ENCODE data around the gene NUP85.

NUP85 gene

DNA sequence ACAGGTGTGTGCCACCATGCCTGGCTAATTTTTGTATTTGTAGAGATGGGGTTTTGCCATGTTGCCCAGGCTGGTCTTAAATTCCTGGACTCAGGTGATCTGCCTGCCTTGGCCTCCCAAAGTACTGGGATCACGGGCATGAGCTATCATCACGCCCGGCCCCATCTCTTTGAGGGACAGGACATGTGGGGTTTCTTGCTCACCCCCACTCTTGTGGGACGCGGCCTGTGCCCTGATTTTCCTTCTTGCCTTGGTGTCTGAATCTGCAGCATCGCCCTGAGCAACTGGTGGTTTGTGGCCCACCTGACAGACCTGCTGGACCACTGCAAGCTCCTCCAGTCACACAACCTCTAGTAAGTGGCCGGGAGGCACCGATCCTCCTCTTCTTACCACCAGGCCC lies 25.6 kb downstream of the NUP85 start:
- peaks cover 6% of the 10 kb centered on the region for H3K36me3 Mint-ChIP-seq
- H3K9me3 Mint-ChIP-seq = no peaks in the 10 kb centered on the region
- H3K27ac Mint-ChIP-seq = peak overlapping the region; percentile 23

DNA sequence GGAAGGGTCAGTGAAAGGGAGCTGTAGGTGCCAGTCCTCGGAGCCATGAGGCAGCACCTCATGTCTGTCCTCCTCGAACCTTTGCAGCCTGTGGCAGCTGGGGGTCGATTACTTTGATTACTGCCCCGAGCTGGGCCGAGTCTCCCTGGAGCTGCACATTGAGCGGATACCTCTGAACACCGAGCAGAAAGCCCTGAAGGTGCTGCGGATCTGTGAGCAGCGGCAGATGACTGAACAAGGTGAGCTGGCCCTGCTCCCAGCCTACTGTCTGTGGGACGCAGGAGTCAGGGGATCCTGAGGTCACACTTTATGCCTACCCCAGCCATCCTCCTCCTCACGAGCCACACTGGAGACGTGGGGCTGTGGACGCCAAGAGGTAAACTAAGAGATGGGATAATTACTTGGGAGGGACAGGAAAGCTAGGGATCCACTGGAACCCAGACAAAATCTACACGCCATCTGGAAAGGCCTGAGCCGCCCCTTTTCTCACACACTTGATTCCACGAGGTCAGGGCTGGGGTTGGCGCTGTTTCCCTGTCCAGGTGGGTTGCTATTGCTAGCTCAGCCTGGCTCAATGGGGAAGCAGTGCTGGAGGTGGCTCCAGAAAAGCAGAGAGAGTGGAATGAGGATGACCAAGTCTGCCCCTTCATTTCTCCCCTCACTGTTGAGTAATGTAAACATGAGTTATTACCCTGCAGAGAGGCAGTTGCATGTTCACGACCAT lies 26.4 kb downstream of the NUP85 start:
- Mint-ChIP-seq H3K9me3 (no peaks in the 10 kb centered on the region), H3K4me1 (no peaks in the 10 kb centered on the region), H3K4me3 (no peak overlapping the region), H3K27ac (no peak overlapping the region), H3K36me3 (peaks cover 6% of the 10 kb centered on the region), H3K27me3 (no peaks in the 10 kb centered on the region)

More for the DNA sequence above, 25.6 kb downstream of the NUP85 start:
- no peaks in the 10 kb centered on the region for H3K4me1 Mint-ChIP-seq
- no peak overlapping the region for H3K4me3 Mint-ChIP-seq
- no peaks in the 10 kb centered on the region for H3K27me3 Mint-ChIP-seq

DNA sequence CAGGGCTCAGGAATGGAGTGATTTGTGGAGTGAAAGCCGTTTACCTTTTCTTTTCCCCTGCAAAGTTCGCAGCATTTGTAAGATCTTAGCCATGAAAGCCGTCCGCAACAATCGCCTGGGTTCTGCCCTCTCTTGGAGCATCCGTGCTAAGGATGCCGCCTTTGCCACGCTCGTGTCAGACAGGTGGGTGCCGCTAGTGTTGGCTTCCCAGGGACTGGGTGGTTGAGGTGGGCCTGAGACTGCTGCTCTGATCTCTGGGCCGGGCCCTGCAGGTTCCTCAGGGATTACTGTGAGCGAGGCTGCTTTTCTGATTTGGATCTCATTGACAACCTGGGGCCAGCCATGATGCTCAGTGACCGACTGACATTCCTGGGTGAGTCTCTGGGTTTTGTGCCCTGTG lies 27.3 kb downstream of the NUP85 start:
- Mint-ChIP-seq H3K27ac (no peak overlapping the region), H3K4me3 (no peak overlapping the region), H3K27me3 (no peaks in the 10 kb centered on the region), H3K9me3 (no peaks in the 10 kb centered on the region), H3K4me1 (no peaks in the 10 kb centered on the region), H3K36me3 (peaks cover 6% of the 10 kb centered on the region)

DNA sequence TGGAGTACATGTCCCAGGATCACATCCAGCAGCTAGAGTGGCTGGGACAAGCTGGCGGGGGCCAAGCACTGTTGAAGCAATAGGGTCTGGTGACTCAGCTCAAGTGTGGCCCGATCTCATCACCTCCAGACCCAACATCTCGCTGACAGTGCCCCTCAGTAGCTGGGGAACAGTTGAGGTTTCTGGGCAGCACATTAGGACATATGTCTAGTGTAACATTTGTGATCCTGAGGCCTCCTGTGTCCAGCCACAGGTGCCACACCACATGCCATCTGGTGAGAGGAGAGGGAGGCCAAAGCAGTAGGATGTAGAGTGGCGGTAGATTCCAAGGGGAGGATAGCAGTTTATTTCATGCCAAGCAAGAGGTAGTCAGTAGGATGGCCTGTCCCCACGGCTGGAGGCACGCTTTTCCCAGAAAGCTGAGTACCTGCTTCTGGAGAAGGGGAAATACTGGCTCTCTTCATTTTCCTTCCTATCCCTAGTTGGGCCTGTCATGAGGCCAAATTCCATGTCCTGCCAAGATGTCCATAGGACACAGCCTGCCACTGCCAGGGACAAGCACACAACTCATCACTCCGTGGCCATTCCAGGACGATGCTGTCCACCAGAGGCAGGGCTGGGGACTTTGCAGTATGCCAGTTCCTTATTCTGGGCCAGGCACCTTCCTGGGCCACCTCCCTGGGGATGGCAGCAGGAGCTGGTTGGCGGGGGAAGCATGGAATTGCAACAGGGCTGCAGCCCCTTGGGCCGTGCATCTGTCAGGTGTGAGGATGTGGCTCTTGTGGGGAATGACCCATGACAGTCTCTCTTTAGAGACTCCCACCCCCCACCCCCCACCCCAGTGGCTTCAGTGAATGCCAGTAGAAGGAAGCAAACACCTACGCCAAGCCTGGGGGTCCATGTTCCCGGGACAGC lies 31.9 kb downstream of the NUP85 start:
- H3K27ac Mint-ChIP-seq = peak overlapping the region; percentile 30
- no peaks in the 10 kb centered on the region for H3K9me3 Mint-ChIP-seq
- H3K36me3 Mint-ChIP-seq = peaks cover 8% of the 10 kb centered on the region
- no peaks in the 10 kb centered on the region for H3K27me3 Mint-ChIP-seq
- peaks cover 15% of the 10 kb centered on the region for H3K4me1 Mint-ChIP-seq
- H3K4me3 Mint-ChIP-seq = no peak overlapping the region

DNA sequence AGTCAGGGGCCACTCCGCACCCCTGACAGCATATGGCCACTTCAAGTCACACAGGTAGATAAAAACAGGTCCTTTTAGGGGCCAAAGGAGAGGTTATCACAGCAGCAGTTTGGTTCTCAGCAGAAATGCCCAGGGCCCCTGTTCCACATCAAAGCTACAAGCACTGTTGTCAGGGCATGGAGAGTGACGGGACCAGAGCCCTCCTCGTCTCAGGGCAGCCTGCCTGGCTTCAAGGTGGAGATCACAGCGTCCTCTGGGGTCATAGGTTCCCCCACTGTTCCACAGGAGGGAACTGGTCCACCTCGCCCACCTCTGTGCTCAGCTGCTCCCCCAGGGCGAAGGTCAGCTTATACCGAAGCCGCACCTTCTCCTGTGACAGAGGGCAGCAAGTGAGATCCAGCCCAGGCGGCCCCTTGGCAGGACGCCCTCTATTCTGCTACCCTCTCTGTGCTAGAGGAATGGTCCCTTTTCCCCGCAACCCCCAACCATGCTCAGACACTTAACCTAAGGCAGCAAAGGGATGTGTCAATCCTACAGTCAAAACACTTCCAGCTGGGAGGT lies 32.6 kb downstream of the NUP85 start:
- Mint-ChIP-seq H3K9me3 (no peaks in the 10 kb centered on the region), H3K27me3 (no peaks in the 10 kb centered on the region), H3K27ac (no peak overlapping the region), H3K4me1 (peaks cover 21% of the 10 kb centered on the region), H3K4me3 (no peak overlapping the region), H3K36me3 (peaks cover 8% of the 10 kb centered on the region)

DNA sequence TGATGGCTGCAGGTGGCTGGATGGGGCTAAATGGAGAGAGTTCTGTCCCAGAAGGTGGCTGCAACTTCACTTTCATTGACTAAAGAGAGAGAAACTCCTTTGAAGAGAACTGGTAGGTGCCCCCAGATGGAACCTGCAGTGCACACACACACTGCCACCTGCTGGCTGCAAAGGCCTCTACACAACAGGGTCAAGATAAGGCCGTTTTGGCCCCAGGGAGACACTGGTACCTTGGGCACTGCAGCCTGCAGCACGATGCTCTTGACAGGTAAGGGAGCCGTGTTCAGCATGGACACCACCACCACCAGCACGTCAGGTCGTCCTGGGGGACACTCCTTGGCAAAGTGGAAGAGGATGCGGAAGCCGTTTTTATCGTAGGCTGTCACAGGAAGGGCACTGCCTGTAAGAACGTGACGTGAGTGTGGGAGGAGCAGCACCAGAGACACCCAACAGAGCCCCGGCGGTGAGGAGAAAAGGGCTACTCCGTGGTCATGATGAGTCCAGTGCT lies 33.3 kb downstream of the NUP85 start:
- Mint-ChIP-seq H3K4me3 (peak overlapping the region; percentile 40), H3K27ac (peak overlapping the region; percentile 48)

DNA sequence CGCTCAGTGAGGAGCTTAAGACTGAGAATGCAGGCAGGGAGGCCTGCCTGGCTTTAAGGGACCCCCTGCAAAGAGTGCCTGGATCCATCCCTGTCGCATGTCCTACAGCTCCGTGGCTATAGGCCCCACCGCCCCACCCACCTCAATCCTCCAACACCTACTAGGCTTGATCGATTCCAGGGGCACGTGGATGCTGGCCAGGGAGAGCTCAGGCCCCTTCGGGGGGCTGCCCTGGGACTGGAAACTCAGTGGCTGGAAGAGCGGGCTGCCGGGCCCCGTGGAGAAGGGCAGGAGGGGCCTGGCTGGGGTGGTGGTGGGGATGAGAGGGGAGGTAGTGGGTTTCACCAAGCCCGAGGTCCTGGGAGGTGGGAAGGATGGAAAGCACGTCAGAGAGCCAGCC lies 33.7 kb downstream of the NUP85 start:
- peak overlapping the region; percentile 48 for H3K27ac Mint-ChIP-seq
- peaks cover 26% of the 10 kb centered on the region for H3K4me1 Mint-ChIP-seq
- no peaks in the 10 kb centered on the region for H3K27me3 Mint-ChIP-seq
- peaks cover 8% of the 10 kb centered on the region for H3K36me3 Mint-ChIP-seq
- no peaks in the 10 kb centered on the region for H3K9me3 Mint-ChIP-seq
- no peak overlapping the region for H3K4me3 Mint-ChIP-seq

More for the DNA sequence above, 33.3 kb downstream of the NUP85 start:
- H3K9me3 Mint-ChIP-seq = no peaks in the 10 kb centered on the region
- H3K27me3 Mint-ChIP-seq = no peaks in the 10 kb centered on the region
- peaks cover 26% of the 10 kb centered on the region for H3K4me1 Mint-ChIP-seq
- H3K36me3 Mint-ChIP-seq = peaks cover 8% of the 10 kb centered on the region

DNA sequence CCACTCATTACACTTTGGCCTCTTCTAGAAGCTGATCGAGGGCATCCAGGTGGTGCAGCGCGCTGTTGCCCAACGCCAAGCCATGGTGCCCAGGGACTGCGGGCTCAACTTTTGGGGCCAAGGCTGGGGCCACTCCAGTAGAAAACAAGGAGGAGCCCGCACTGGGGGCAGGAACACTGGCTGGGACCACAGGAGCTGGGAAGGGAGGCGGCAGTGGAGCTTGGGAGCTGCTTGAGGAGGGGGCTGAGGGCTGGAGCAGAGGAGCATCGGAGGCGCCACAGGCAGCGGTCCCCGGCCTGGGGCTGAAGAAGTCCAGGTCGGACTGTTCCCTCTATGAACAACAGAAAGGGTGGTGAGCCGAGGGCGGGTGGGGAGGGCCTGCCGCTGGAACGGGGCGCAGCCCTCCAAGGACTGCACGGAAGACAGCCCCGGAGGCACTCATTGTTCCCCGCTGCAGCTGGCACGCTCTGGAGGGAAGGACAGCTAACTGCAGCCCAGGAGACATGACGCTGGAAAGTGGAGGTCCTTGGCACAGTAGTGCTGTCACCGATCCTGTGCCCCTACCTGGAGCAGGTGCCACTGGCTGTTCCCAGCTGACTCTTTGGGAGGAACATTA lies 34.4 kb downstream of the NUP85 start:
- no peak overlapping the region for H3K4me3 Mint-ChIP-seq

DNA sequence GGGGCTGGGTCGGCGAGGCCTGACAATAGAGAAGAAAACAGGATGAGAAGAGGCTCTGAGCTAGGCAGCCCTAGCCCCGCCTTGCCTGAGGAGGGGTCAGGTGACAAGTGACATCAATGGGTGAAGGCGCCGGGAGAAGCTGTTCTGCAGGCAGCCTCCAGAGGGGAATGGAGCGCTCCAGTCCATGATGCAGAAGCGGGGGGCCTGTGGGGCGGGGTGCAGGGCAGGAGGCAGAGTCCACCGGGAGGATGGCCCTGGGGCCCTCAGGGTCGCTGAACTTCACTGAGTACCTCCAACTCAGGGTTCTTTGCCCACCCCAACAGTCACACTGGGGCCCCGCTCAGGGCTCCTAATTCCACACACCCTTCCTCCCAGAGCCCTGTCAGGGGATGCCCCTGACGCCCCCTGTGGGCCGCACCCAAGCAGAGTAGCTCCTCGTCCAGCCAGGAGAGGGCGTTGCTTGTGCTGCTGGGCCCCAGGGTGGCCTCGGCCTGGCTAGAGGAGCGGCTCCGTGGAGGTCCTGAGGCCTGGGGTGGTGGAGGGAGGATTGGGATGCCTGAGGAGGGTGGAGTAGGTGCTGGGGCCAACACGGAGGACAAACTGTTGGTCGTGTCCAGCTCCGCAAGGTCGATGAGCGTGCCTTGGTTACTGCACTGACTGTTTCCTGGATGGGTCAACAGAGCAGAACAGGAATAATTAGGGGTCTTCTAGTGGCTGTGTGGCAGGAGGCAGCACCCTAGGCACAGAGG lies 35.1 kb downstream of the NUP85 start:
- Mint-ChIP-seq H3K4me1 (peaks cover 31% of the 10 kb centered on the region), H3K27ac (no peak overlapping the region), H3K4me3 (no peak overlapping the region), H3K9me3 (no peaks in the 10 kb centered on the region), H3K27me3 (no peaks in the 10 kb centered on the region), H3K36me3 (peaks cover 10% of the 10 kb centered on the region)

More for the DNA sequence above, 34.4 kb downstream of the NUP85 start:
- Mint-ChIP-seq H3K27ac (no peak overlapping the region), H3K4me1 (peaks cover 31% of the 10 kb centered on the region), H3K36me3 (peaks cover 10% of the 10 kb centered on the region), H3K27me3 (no peaks in the 10 kb centered on the region), H3K9me3 (no peaks in the 10 kb centered on the region)

DNA sequence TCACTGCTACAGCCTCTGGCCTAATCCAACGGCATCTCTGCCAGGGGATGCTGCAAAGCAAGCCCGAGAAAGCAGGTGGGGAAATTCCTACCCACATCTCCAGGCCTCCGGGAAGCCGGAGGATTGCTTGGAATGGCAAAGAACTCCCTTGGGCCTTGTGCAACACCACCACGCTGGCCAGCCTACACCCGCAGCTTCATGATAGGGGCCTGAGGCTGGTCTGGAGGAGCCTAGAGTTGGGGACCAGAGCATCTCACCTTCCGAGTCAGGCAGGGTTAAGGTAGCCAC lies 35.6 kb downstream of the NUP85 start:
- Mint-ChIP-seq H3K27me3 (no peaks in the 10 kb centered on the region), H3K4me1 (peaks cover 31% of the 10 kb centered on the region), H3K9me3 (no peaks in the 10 kb centered on the region), H3K4me3 (no peak overlapping the region), H3K27ac (no peak overlapping the region), H3K36me3 (peaks cover 11% of the 10 kb centered on the region)

DNA sequence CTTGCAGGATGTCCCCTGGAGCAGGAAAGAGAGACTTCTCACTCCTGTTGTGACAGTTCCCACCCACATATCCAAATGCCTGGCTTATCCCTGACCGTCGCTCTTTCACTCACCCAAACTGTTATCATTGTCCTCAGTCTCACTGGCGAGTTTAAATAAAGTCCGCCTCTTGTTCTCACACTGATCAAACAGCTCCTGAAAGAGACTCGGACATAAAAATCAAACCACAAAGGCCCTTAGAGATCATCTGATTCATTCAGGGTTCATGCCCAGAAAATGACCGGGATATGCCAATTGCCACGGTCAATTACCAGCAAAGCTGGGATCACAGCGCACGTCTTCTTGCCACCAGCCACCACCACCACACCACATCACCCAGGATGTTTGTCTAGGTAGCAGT lies 36.0 kb downstream of the NUP85 start:
- peaks cover 31% of the 10 kb centered on the region for H3K4me1 Mint-ChIP-seq
- no peak overlapping the region for H3K4me3 Mint-ChIP-seq
- no peaks in the 10 kb centered on the region for H3K9me3 Mint-ChIP-seq
- no peak overlapping the region for H3K27ac Mint-ChIP-seq
- peaks cover 11% of the 10 kb centered on the region for H3K36me3 Mint-ChIP-seq
- H3K27me3 Mint-ChIP-seq = no peaks in the 10 kb centered on the region

DNA sequence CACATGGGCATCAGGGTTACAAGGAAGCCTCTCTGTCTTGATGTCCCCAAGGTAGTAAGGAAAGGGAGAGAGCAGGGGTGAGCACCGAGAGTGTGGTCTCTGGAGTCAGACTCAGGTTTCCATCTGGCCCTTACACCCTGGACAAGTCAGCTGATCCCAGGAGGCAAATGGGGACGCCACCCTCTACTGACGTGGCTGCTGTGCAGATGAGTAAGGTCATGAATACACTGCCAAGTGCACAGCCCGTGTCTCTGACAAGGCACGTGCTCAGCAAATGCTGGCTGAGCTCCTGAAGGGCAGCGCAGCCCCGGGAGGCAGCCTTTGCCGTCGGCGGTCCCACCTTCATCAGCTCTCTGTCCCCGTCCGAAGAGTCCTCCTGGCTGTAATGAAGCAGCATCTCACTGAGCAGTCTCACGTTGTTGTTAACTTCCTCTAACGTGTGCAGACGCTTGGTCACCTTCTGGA lies 36.5 kb downstream of the NUP85 start:
- Mint-ChIP-seq H3K4me3 (no peak overlapping the region), H3K27ac (peak overlapping the region; percentile 81), H3K27me3 (no peaks in the 10 kb centered on the region), H3K9me3 (no peaks in the 10 kb centered on the region), H3K36me3 (peaks cover 15% of the 10 kb centered on the region), H3K4me1 (peaks cover 36% of the 10 kb centered on the region)

DNA sequence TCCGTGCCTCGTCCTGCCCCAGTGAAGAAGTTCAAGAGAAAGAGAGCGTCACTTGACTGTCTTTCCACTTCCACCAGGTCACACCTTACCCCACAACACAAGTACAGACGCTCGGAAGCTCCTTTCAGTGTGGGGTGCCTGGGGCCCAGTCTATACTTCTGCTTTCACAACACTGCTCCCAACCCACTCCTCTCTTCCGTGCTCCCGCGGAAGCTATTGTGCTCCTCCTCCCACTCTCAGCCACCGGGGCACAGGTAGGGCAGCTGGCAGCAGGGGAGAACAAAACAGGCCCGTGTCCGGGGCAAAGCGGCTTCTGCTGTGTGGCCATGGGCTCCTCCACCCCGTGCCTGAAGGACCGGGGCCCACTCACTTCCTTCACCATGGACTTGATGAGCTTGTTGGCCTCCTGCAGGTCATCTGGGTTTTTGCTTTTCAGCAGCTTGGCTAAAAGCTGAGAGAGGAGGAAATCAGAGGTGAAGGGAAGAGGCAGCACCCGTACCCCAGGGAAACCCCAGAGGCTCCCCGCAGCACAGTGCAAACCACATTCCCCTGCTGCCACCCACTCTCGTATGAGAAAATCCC lies 37.1 kb downstream of the NUP85 start:
- H3K9me3 Mint-ChIP-seq = no peaks in the 10 kb centered on the region
- peaks cover 40% of the 10 kb centered on the region for H3K4me1 Mint-ChIP-seq
- H3K27ac Mint-ChIP-seq = peak overlapping the region; percentile 81
- H3K36me3 Mint-ChIP-seq = peaks cover 15% of the 10 kb centered on the region
- no peaks in the 10 kb centered on the region for H3K27me3 Mint-ChIP-seq
- no peak overlapping the region for H3K4me3 Mint-ChIP-seq

DNA sequence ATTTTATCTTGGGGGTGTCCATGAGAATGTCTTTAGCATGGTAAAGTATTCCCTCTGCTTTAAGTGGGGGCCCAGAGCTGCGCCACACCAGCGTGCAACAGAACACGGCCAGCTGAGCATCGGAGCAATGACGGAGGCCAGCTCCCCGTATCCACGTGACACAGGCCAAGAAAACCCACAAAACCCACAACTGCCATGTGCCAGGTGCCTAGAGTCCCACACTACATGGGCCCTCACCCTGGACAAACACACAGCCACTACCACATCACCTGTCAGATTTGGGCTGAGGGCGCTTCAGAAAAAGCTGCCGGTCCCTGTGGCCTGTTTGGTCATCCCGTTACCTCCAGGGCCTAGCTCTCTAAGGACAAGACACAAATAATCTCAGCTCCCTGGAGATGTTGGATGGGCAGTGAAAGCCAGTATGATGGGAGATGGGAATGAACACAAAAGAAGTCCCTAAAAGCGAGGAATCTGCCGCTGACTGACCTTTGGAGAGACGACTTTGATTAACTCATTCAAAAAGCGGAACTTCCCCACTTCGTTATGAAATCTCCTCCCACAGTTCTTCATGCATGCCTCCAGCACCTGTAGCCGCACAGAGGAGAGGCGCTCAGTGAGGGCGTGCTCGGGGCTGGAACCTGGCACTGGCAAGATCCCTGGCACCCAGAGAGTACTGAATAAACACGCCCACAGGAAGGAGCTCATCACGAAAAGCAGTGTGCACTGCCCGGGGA lies 38.8 kb downstream of the NUP85 start:
- H3K36me3 Mint-ChIP-seq = peaks cover 10% of the 10 kb centered on the region
- H3K9me3 Mint-ChIP-seq = no peaks in the 10 kb centered on the region
- peak overlapping the region; percentile 12 for H3K4me3 Mint-ChIP-seq
- peak overlapping the region; percentile 39 for H3K27ac Mint-ChIP-seq
- H3K27me3 Mint-ChIP-seq = no peaks in the 10 kb centered on the region
- H3K4me1 Mint-ChIP-seq = peaks cover 40% of the 10 kb centered on the region

Measured in activated naive CD4-positive, alpha-beta T cell treated with anti-CD3 and anti-CD28 coated beads, Interleukin-2, amount 50 U/mL, for 24 hours (primary cell).